C1 segment of cervical spinal cord (tissue), 14 donors: ENCODE data around the gene PUS1.
A peak's percentile ranks its signal among the peaks of the same experiment; 100 is the strongest.
"Not testable (repeated sequence)": the region's sequence is repeated elsewhere in the genome, so short reads cannot be mapped to it uniquely, and the experiment has no call there.

Source experiments
- DNase-seq, 14 donors: peaks; one replicate each; lab custom pipeline; 2025; lab: John Stamatoyannopoulos, UW

Gene PUS1

DNA sequence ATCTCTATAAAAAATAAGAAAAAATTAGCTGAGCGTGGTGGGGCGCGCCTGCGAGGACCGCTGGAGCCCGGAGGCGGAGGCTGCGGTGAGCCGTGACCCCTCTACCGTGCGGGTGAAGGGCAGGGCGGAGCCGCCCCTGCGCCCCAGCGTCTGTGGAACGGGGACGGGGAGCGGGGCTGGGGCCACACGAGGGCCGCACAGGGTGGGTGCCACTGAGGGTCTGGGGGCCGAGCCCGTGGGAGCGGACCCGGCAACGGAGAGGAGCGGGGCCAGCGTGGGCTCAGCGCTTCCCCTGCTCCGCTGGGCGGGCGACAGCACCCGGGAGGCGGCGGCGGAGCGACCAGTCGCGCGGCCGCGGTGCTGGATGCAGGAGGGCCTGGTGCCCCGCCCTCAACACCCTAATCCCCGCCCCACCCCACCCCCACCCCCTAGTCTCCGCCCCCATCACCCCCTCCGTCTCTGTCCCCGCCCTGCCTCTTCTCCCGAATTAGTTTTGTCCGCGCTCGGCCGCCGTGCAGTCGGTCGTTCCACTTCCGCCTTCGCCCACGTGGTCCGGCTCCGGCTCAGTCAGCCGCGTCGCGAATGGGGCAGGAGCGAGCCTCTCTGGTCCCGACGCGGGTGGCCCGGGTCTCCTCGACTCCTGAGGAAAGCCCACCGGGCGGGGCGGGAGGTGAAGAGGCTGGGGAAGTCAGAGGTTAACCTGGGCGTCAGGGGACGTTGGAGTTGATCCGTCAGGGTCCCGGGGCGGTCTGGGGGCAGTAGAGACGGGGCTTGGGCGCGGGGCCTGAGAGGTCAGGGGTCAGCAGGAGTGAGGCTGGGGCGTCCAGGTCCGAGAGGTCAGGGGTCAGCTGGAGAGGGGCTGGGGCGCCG is at the start of gene PUS1:
Gene PUS1 (plus strand): TSS at position 566 of the 870 bp plus-strand sequence. CDS start 447 bp downstream, outside the sequence.
- peak; percentile 38 to 95 (median 91) for DNase-seq

DNA sequence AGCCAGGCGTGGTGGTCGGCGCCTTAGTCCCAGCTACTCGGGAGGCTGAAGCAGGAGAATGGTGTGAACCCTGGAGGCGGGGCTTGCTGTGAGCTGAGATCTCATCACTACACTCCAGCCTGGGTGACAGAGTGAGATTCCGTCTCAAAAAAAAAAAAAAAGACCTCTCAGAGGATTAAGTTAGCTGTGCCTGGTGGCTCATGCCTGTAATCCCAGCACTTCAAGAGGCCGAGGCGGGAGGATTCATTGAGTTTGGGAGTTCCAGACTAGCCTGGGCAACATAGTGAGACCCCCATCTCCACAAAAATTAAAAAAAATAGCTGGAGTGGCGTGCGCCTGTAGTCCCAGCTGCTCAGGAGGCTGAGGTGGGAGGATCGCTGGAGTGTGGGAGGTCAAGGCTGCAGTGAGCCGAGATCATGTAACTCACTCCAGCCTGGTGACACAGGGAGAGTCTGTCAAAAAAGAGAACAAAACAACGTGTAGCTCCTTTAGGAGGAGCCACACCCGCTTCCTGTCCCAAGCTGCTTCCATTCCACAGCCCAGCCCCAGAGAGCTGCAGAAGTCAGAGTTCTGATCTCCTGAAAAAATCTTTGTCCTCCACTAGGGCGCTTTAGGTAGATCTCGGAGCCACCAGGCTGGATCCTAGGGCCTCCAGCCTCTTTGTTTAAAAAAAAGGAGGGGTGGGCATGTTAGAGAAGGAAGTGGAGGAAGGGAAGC is 46.1 kb upstream of the PUS1 start:
- DNase-seq = no peak

DNA sequence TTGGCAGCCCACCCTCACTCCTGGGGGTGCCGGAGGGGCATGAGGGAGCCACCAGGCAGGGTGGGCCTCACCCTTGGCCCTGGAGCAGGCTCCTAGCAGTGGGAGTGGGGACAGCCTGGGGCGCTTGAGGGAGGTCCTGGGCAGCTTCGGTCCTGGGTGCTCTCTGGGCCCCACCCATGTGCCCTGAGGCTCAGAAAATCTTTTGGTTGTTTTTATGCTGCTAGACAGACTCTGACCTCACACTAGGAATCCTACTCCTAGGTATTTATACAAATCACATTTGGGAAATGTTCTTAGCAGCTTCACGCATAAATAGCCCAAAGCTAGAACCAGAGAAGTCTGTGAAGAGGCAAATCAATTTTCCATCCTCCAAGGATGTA is 45.6 kb upstream of the PUS1 start:
- no peak for DNase-seq

DNA sequence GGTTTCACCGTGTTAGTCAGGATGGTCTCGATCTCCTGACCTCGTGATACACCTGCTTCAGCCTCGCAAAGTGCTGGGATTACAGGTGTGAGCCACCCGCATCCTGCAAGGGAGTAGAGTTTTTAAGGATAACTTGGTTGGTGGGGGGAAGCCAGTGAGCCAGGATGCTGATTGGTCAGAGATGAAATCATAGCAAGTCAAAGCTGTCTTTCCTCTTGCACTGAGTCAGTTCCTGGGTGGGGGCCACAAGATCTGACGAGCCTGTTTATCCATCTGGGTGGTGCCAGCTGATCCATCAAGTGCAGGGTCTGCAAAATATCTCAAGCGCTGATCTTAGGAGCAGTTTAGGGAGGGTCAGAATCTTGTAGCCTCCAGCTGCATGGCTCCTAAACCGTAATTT is 44.0 kb upstream of the PUS1 start:
- DNase-seq = not testable (repeated sequence)

DNA sequence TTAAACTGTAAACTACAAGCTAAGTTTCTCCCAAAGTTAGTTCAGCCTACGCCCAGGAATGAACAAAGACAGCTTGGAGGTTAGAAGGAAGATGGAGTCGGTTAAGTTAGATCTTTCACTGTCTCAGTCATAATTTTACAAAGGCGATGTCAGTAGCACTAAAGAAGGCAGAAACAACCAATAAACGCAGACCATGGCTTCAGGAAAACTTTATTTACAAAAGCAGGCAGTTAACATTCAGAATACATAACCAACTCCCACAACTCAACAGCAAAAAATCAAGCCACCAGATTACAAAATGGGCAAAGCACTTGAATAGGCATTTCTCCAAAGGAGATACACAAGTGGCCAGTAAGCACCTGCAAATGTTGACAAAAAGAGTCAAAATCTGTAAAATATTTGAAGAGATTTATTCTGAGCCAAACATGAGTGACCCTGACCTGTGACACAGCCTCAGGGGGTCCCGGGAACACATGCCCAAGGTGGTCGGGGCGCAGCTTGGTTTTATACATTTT is 43.5 kb upstream of the PUS1 start:
- DNase-seq = no peak

DNA sequence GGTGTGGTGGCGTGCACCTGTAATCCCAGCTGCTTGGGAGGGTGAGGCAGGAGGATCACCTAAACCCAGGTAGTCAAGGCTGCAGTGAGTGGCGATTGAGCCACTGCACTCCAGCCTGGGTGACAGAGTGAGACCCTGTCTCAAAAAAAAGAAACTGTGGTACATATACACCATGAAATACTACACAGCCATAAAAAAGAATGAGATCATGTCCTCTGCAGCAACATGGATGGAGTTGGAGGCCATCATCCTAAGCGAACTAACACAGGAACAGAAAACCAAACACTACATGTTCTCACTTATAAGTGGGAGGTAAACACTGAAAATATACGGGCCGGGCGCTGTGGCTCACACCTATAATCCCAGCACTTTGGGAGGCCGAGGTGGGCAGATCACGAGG is 37.4 kb upstream of the PUS1 start:
- DNase-seq = not testable (repeated sequence)

DNA sequence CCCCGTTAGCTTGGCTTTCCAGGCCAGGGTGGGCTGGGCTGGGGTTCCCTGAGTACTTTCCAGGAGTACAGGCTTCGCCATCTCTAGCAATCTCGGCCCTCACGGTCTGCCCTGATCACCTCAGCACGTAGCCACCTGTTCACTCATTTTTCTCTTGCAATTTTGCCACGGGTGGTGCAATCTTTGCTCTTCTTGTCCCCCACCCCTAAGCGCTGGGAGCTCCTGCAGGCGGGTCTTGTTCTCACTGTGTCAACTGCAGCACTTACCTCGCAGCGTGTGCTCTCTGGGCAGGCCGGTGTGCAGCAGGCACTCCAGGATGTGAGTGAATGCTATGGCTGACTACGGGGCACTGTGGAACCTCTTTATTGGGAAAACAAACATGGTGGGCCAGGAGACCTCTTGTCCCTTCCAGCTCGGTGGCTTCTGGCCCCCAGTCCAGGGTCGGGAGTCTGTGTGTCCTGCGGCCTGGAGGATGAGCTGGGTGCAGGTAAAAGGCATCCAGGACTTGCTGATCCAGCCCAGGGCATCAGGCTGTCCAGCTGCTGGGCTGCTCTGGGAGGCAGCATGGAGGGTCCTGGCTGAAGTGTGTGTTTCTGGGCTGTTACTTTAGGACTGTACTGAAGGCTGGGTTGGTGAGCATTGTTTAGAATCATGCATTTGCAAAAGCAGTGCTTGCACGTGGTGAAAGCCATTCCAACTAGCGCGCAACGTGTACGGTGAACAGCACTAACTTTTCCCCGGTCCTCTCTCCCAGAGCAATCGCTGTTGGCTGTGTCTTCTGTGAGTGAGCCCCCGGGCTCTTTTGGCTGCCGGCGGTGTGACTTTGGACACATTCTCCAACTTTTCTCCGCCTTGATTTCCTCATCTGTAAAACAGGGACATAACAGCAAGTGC is 36.1 kb upstream of the PUS1 start:
- no peak for DNase-seq

DNA sequence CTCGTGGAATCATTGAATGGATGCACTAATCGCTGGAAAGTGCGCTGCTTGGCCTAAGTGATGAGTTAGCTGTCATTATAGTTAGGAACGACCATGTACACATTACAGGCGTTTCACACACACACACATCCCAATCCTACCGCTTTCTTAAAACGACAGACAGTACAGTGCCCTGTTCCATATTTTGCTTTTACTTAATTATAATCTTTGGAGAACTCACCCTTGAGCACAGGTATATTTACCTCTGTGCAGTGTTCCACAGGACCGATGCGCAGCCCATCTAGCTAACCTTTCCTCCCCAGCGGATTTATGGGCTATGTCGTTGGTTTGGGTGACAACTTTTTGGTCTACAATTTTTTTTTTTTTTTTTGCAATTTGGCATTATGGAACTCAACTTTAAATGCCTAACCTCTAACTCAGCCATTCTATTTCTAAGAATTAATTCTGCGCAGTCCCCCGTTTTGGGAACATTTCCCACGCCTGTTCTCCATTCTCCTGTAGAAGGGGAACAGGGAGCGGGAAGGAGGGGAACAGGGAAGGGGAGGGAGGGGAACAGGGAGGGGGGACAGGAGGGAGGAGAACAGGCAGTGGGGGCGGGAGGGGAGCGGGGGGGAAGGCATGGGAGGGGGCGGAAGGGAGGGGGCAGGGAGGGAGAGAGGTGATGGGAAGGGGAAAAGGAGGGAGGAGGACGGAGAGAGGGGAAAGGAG is 35.3 kb upstream of the PUS1 start:
- DNase-seq = no peak

DNA sequence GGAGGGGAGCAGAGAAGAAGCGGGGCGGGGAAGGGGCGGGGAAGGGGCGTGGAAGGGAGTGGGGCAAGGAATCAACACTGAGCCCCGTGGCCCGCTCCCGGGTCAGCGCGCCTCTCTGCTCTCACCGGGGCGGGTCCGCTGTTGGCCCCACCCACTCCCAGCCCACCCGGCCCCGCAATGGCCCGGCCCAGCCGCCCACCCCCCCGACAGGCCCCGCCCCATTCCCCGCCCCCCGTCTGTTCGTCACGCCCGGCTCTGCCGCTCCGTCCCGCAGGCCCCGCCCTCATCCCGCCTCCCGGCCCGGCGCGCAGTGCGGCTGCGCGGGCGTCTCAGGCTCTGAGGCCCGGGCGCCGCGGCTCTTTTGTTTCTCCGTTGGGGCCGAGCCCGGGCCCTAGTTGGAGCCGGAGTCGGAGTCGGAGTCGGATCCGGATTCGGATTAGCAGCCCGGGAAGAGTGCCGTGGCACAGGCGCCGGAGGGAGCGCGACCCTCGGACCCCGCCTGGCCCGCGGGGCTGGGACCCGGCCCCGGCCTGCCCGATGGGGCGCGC is 34.7 kb upstream of the PUS1 start, which contains the start of gene ULK1:
Gene ULK1 (plus strand): TSS at position 310 of the 548 bp plus-strand sequence. CDS start 380 bp downstream, outside the sequence.
- peak; percentile 35 to 98 (median 84) for DNase-seq

DNA sequence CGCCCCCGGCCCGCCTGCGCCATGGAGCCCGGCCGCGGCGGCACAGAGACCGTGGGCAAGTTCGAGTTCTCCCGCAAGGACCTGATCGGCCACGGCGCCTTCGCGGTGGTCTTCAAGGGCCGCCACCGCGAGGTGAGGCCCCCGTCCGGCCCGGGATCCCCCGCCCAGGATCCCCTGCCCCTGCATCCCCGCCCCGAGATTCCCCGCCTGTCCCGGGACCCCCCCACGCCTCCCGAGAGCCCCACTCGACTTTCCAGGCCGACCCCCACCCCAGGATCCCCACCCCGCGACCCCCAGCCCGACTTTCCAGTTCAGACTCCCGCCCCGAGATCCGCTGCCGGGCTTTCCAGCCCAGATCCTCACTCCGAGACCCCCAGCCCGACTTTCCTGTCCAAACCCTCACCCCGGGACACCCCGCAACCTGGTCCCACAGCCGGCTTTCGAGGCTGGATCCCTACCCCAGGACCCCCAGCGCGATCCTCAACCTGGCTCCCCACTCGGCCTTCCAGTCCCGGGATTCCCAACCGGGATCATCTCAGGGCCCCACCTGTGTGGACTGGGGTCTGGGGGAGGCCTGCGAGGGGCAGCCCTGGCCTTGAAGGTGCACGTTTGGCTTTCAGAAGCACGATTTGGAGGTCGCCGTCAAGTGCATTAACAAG is 34.0 kb upstream of the PUS1 start:
- peak in 1 of 14 donors; percentile 37 for DNase-seq

DNA sequence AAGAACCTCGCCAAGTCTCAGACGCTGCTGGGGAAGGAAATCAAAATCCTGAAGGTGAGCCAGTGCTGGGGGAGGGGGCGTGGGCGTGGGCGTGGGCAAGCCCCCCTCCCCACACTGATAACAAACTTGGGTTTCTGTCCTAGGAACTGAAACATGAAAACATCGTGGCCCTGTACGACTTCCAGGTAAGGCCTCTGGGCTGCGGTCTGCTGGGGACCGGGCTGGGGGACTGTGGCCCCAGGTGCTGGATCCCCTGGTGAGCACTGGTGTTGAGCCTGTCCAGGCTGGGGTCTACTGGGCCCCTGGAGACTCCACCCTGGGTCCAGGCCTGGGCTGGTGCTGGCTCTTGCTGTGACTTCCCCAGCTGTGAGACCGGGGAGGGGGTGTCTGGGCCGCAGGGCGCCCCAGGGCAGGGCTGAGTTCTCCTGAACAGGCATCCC is 33.4 kb upstream of the PUS1 start:
- DNase-seq = no peak

DNA sequence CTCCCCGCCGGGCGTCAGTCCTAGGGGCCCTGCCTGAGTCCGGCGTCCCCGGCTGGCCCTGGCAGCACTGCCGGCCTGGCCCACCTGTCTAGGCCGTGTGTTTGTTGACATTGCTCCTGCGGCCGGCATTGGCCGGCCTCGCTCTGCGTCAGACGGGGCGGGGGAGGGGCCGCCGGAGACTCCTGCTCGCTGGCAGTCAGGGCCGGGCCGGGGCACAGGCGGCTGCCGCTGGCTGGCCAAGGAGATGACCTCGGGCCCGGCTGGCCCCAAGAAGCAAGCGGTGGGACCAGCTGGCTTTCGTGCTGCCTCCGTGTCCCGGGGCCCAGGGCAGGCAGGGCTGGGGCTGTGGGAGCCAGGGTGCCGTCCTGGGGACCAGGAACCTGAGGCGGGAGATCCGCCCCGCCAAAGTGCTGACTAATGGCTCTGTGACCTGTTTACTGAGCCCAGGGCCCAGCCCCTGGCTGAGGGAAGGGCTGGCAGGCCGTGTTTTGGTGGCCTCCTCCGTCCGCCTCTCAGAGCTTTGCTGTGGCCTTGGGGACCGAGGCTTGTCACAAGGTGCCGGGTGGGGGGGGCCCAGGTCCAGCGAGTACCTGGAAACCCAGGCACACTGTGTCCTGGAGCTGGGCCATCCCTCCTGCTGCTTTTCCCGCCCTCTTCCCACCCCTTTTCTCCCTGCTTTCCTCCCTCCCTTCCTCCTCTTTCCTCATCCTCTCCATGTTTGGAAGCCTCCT is 32.8 kb upstream of the PUS1 start:
- DNase-seq = peak; percentile 33 to 98 (median 81)

DNA sequence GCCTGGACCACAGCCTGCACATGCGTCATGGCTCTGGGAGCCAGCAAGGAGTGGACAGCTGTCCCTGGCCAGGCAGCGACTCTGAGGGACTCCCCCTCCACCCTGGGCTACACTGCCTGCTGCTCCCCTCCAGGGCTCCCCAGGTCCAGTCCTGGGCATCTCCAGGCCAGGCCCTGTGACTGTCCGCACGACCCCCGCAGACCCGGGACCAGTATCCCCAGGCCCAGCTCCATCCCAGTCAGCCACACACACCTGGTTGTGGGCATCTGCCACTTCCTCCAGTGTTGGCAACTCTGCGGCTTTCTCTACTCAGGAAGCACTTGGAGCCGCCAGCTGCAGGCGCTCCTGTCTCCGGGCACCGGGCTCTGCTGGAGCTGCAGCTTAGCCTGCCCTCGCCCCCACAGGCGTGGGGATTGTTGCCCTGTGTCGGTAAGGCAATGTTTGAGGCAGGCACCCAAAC is 32.2 kb upstream of the PUS1 start:
- DNase-seq = no peak

DNA sequence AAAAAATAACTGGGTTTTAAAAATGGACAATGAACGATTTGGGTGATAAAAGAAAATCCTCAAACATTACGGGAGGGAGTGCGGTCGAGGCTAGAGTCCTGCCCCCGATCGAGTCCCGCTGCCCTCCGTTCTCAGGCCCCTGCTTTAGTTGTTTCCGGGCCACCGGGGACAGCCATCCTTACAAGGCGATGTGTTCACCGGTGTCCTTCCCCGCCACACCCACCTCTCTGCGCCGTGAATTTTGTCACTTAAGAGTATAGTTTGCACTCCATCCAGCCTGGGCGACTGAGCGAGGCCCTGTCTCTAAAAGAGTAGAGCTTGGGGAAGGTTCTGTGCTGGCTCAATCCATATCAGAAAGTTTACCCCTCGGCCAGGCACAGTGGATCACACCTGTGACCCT is 31.8 kb upstream of the PUS1 start:
- DNase-seq = no peak

DNA sequence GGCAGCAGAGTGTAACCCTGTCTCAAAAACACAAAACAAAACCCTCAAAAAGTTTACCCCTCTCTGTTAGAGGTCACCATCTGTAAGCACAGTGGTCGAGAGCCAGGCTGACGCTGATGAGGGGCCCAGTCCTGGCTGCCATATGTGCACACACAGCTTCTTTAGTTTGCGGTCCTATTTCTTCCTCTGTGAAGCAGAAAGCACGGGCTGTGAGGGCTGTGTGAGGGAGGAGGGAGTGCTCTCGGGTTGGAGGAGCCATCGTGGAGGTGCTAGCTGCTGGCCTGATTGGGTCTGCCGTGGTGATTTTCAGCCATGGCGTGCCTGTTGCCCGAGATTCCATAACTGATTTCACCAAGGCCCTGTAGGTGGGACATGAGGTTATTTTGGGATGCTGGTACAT is 31.2 kb upstream of the PUS1 start:
- peak in 1 of 14 donors; percentile 21 for DNase-seq

DNA sequence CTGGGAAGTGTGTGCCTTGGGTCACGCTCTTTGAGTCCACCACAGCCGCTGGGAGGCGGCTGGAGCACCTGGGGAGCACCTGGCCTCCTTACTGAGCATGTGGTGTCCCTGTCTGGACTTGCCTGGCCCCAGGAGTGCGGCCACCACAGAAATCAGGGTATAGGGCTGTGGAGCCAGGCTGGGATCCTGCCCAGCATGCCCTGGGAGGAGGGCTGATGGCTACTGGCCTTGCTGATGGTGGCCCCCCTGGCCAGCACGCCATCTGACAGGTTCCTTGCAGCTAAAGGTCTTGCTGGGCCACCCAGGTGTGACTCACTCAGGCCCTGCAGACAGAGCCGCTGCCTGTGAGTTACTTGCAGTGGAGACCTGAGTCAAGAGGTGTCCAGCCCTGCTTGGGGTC is 28.7 kb upstream of the PUS1 start:
- no peak for DNase-seq

DNA sequence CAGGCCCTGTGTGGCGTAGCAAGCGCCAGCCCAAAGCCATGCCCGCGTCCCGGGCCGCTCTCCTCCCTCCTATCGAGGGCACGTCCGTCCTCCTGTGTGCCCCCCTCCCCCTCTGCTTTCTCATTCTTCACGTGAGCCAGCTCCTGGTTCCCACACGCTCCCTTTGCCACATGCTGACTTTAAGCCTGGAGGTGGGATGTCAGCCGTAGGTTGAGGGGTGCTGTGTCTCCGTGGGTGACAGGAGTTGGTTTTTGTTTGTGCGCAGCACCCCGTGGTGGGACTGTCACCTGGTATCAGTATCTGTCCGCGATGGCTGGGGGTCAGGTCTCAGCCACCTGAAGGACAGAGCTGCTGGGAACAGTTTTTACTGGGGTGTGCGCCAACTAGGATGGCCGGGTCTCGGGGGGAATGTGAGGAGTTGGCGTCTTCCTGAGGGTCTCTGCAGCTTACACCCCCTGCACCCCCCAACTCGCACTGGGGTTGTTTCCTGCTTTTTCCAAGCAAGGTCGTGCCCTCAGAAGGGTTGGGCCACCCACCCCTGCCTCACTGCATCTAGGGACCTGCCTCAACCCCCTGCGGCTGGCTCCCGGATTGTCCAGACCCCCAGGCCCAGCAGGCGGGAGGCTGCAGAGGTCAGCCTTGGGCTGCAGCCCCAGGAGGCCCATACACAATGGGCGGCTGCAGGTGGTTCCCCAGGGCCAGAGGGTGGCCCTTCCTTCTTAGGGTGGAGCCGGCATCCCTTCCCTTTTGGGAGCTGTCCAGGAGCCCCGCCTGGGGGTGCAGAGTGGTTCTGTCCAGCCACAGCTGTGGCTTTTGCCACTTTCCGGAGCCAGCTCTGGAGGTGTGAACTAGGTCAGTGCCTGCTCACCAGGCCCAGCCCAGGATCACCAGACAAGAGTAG is 27.4 kb upstream of the PUS1 start:
- DNase-seq = no peak
